Rectal smooth muscle tissue (tissue), 1 donor: ENCODE measurements around the gene ATP11A.
A peak's percentile ranks its signal among the peaks of the same experiment; 100 is the strongest.
"Not testable (repeated sequence)": the region's sequence is repeated elsewhere in the genome, so short reads cannot be mapped to it uniquely, and the experiment has no call there.

Source experiments
- H3K27ac ChIP-seq: one replicate; pipeline ENCODE4 v1.7.0; 2013; ENCODE audit warnings: low read depth, low read length, inconsistent platforms
- H3K27me3 ChIP-seq: one replicate; pipeline ENCODE4 v1.7.0; 2013; ENCODE audit warnings: low read length; ENCODE audit not compliant: control insufficient read depth, insufficient read depth
- H3K36me3 ChIP-seq: one replicate; pipeline ENCODE4 v1.7.0; 2013; ENCODE audit warnings: low read length; ENCODE audit not compliant: control insufficient read depth, insufficient read depth
- H3K4me1 ChIP-seq: one replicate; pipeline ENCODE4 v1.7.0; 2013; ENCODE audit warnings: low read length; ENCODE audit not compliant: control insufficient read depth, insufficient read depth
- H3K4me3 ChIP-seq: one replicate; pipeline ENCODE4 v1.7.0; 2013; ENCODE audit warnings: low read length
- H3K9ac ChIP-seq: one replicate; pipeline ENCODE4 v1.7.0; 2013; ENCODE audit warnings: low read length

The ATP11A gene

DNA sequence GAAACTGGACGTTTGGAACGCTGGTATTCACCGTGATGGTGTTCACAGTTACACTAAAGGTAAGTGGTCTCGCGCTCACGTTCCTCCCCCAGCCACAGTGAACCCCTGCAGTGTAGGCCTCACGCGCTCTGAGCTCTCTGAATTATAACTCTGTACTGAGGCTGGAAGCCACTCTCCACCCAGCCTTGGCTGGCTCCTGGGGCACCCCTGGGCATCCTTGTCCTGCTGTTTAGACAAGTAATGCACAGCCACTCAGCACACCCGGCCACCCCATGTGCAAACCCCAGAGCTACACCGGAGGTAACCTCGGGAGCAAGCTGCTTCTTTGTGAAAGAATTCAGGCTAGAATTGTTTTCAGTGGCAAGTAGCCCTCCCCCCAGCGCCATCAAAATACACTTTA, 181.9 kb downstream of the ATP11A start:
- H3K27ac ChIP-seq: no peak overlapping the region
- no peaks in the 10 kb centered on the region for H3K4me1 ChIP-seq
- H3K9ac ChIP-seq: no peak overlapping the region
- no peak overlapping the region for H3K4me3 ChIP-seq
- no peaks in the 10 kb centered on the region for H3K36me3 ChIP-seq
- H3K27me3 ChIP-seq: no peaks in the 10 kb centered on the region

DNA sequence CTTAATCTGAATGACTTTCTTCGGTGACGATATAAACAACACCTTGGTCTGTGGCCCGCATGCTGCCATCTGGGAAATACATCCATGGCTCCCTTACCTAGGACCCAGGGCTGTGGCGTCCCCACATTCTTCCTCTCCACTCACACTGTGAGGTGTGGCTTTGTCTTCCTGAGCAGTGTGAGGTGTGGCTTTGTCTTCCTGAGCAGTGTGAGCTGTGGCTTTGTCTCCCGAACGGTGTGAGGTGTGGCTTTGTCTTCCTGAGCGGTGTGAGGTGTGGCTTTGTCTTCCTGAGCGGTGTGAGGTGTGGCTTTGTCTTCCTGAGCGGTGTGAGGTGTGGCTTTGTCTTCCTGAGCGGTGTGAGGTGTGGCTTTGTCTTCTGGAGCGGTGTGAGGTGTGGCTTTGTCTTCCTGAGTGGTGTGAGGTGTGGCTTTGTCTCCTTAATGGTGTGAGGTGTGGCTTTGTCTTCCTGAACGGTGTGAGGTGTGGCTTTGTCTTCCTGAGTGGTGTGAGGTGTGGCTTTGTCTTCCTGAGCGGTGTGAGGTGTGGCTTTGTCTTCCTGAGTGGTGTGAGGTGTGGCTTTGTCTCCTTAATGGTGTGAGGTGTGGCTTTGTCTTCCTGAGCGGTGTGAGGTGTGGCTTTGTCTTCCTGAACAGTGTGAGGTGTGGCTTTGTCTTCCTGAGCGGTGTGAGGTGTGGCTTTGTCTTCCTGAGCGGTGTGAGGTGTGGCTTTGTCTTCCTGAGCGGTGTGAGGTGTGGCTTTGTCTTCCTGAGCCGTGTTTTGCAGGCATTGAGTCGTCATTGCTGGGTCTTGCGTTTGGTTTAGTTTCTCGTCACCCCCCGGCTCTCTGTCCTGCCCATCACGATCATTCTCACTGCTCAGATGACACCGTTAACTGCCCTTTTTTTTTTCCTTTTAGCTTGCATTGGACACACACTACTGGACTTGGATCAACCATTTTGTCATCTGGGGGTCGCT, 183.1 kb downstream of the ATP11A start:
- not testable (repeated sequence) for H3K4me1 ChIP-seq, H3K36me3 ChIP-seq, H3K27ac ChIP-seq, H3K9ac ChIP-seq, H3K4me3 ChIP-seq, H3K27me3 ChIP-seq

DNA sequence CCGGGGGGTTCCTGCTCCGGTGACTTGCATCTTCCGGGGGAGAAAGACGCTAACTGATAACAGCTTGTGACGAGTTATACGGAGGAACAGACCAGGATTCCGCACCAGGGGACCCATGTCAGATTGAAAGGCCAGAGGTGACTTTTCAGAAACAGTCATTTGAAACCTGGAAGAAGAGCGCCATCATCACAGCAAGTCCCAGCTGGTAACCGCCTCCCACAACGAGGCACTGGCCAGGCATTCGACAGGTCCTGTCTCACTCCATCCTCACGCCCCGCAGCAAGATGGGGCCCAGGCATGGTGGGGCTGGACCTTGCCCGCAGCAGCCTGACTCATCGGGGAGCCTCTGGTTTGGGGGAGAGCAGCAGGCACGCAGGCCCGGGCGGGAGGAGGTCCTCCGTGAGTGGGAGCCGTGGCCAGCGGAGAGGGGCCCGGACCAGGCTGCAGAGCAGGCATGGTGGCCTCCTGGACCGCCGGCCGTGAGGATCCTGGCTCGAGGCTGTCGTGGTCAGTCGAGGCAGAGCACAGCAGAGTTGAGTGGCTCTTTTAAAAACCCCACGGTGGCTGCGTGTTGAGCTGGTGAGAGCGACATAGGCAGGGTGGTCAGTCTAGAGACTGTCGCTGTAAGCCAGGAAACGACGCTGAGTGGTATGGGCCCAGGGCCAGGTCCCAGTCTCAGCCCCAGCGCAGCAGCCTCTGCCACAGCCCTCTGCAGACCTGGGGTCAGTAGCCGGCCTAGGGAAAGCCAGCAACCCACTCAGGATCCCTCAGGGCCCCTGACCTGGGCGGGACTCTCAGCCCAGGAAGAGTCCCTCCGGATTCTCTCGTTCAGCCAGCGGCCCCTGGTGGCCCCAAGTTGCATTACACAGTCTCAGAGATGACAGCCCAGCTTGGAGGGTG, 184.3 kb downstream of the ATP11A start:
- Histone ChIP-seq H3K27ac (no peak overlapping the region), H3K4me3 (peak overlapping the region; percentile 42), H3K9ac (no peak overlapping the region), H3K36me3 (no peaks in the 10 kb centered on the region), H3K27me3 (no peaks in the 10 kb centered on the region), H3K4me1 (no peaks in the 10 kb centered on the region)

- no peak overlapping the region for H3K9ac ChIP-seq
- no peaks in the 10 kb centered on the region for H3K4me1 ChIP-seq
- no peaks in the 10 kb centered on the region for H3K27me3 ChIP-seq
- no peaks in the 10 kb centered on the region for H3K36me3 ChIP-seq
- no peak overlapping the region for H3K27ac ChIP-seq
- H3K4me3 ChIP-seq: no peak overlapping the region
Observed at GRCh38 chr13:112874751-112875300, 185.0 kb downstream of the ATP11A start.

DNA sequence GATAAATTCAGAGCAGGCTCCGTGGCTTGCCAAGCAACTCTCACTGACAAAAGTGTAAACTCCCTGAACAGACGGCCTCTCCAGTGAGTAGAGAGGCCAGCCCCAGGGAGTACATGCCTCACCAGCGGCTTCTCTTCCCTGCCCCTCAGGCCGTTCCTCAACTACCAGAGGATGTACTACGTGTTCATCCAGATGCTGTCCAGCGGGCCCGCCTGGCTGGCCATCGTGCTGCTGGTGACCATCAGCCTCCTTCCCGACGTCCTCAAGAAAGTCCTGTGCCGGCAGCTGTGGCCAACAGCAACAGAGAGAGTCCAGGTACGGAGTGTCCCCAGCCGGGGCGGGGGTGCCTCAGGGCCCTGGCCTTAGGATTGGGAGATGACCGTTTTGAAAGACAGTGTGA, 185.8 kb downstream of the ATP11A start:
- Histone ChIP-seq H3K27ac (no peak overlapping the region), H3K36me3 (no peaks in the 10 kb centered on the region), H3K27me3 (no peaks in the 10 kb centered on the region), H3K4me3 (no peak overlapping the region), H3K4me1 (no peaks in the 10 kb centered on the region), H3K9ac (no peak overlapping the region)

- H3K36me3 ChIP-seq: no peaks in the 10 kb centered on the region
Observed at GRCh38 chr13:112876305-112877000, 186.6 kb downstream of the ATP11A start.

GRCh38 chr13:112877066-112877465, 187.2 kb downstream of the ATP11A start:
- no peak overlapping the region for H3K9ac ChIP-seq
- no peaks in the 10 kb centered on the region for H3K27me3 ChIP-seq
- no peaks in the 10 kb centered on the region for H3K36me3 ChIP-seq
- H3K4me1 ChIP-seq: no peaks in the 10 kb centered on the region
- H3K27ac ChIP-seq: no peak overlapping the region
- H3K4me3 ChIP-seq: no peak overlapping the region

More at GRCh38 chr13:112876305-112877000, 186.6 kb downstream of the ATP11A start:
- Histone ChIP-seq H3K4me3 (no peak overlapping the region), H3K9ac (no peak overlapping the region), H3K27me3 (no peaks in the 10 kb centered on the region), H3K27ac (no peak overlapping the region), H3K4me1 (no peaks in the 10 kb centered on the region)

GRCh38 chr13:112877539-112877938, 187.7 kb downstream of the ATP11A start:
- H3K4me3 ChIP-seq: no peak overlapping the region
- H3K9ac ChIP-seq: no peak overlapping the region
- H3K4me1 ChIP-seq: no peaks in the 10 kb centered on the region
- no peaks in the 10 kb centered on the region for H3K27me3 ChIP-seq
- no peak overlapping the region for H3K27ac ChIP-seq
- no peaks in the 10 kb centered on the region for H3K36me3 ChIP-seq

GRCh38 chr13:112877976-112878955, 188.4 kb downstream of the ATP11A start:
- Histone ChIP-seq H3K36me3 (no peaks in the 10 kb centered on the region), H3K27me3 (no peaks in the 10 kb centered on the region)

DNA sequence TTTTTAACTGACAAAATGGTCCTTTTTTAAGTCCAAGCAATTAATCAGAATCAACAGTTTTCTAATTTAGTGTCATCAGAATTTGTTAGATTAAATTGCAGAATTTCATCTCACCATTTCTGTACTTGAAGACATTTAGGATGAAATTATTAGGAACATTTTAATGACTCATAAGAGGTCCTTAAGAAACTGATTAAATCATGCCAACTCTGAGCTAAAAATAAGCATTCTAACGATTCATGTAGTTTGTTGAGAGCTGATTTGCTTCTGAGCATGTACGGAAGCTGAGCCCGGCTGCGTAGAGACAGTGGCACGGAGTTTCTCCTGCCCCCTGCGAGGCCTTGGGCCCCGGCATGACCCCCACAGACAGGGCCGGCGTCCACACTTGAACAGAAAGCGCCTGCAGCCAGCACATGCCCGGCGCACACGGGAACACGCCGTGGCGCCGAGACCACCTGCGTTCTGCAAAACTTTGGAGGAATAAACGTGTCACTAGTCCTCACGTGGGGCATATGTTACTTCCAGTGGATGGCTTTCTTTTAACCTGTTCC, 189.5 kb downstream of the ATP11A start:
- H3K27me3 ChIP-seq: no peaks in the 10 kb centered on the region
- H3K4me1 ChIP-seq: no peaks in the 10 kb centered on the region
- no peak overlapping the region for H3K27ac ChIP-seq
- H3K36me3 ChIP-seq: no peaks in the 10 kb centered on the region
- no peak overlapping the region for H3K4me3 ChIP-seq
- H3K9ac ChIP-seq: no peak overlapping the region

More at GRCh38 chr13:112877976-112878955, 188.4 kb downstream of the ATP11A start:
- Histone ChIP-seq H3K27ac (no peak overlapping the region), H3K9ac (no peak overlapping the region), H3K4me3 (no peak overlapping the region), H3K4me1 (no peaks in the 10 kb centered on the region)

GRCh38 chr13:112880221-112880641, 190.4 kb downstream of the ATP11A start:
- no peak overlapping the region for H3K4me3 ChIP-seq
- no peaks in the 10 kb centered on the region for H3K4me1 ChIP-seq
- H3K27ac ChIP-seq: no peak overlapping the region
- H3K27me3 ChIP-seq: no peaks in the 10 kb centered on the region
- no peak overlapping the region for H3K9ac ChIP-seq
- H3K36me3 ChIP-seq: no peaks in the 10 kb centered on the region
